ENCODE results near the gene KCNK4.
"Not testable (repeated sequence)": the region's sequence is repeated elsewhere in the genome, so short reads cannot be mapped to it uniquely, and the experiment has no call there.

The KCNK4 gene

GRCh38 chr11:64323373-64323772 lies 32.3 kb downstream of the KCNK4 start:
- DNase-seq (ENCODE audit: low read depth): no peak
- no peak for TF ChIP-seq CTCF (IDR thresholded peaks at IDR 0.05; ENCODE audit: control insufficient read depth, extremely low read depth, insufficient read depth)
- no peak overlapping the region for H3K4me3 ChIP-seq (ENCODE audit: low read depth, low read length)

- not testable (repeated sequence) for H3K4me3 ChIP-seq (ENCODE audit: low read depth, low read length); DNase-seq (ENCODE audit: low read depth)
Measured at GRCh38 chr11:64323984-64324383, 32.9 kb downstream of the KCNK4 start.

GRCh38 chr11:64324692-64325469 lies 33.8 kb downstream of the KCNK4 start:
- no peak for DNase-seq (ENCODE audit: low read depth)
- H3K4me3 ChIP-seq (ENCODE audit: low read depth, low read length): no peak overlapping the region
- no peak for TF ChIP-seq CTCF (IDR thresholded peaks at IDR 0.05; ENCODE audit: control insufficient read depth, extremely low read depth, insufficient read depth)

- H3K4me3 ChIP-seq (ENCODE audit: low read depth, low read length): no peak overlapping the region
- DNase-seq (ENCODE audit: low read depth): no peak
- no peak for TF ChIP-seq CTCF (IDR thresholded peaks at IDR 0.05; ENCODE audit: control insufficient read depth, extremely low read depth, insufficient read depth)
Measured at GRCh38 chr11:64327375-64327774, 36.3 kb downstream of the KCNK4 start.

GRCh38 chr11:64327993-64328392 lies 36.9 kb downstream of the KCNK4 start:
- TF ChIP-seq CTCF (IDR thresholded peaks at IDR 0.05; ENCODE audit: control insufficient read depth, extremely low read depth, insufficient read depth): no peak
- H3K4me3 ChIP-seq (ENCODE audit: low read depth, low read length): no peak overlapping the region
- DNase-seq (ENCODE audit: low read depth): no peak

GRCh38 chr11:64330888-64331287 lies 39.8 kb downstream of the KCNK4 start:
- no peak overlapping the region for H3K4me3 ChIP-seq (ENCODE audit: low read depth, low read length)
- TF ChIP-seq CTCF (IDR thresholded peaks at IDR 0.05; ENCODE audit: control insufficient read depth, extremely low read depth, insufficient read depth): no peak
- no peak for DNase-seq (ENCODE audit: low read depth)

GRCh38 chr11:64331569-64332371 lies 40.7 kb downstream of the KCNK4 start:
- DNase-seq (ENCODE audit: low read depth): no peak
- no peak overlapping the region for H3K4me3 ChIP-seq (ENCODE audit: low read depth, low read length)
- TF ChIP-seq CTCF (IDR thresholded peaks at IDR 0.05; ENCODE audit: control insufficient read depth, extremely low read depth, insufficient read depth): peak; percentile 9

All from LNCaP clone FGC (cell line).